Panc1 (cell line): Measurements from ENCODE around the gene KCNJ12.
"Not testable (repeated sequence)": the region's sequence is repeated elsewhere in the genome, so short reads cannot be mapped to it uniquely, and the experiment has no call there.

Experiments
- POLR2AphosphoS5 ChIP-seq: IDR thresholded peaks from 2 replicates; pipeline ENCODE4 v1.6.1; 2012; ENCODE audit warnings: mild to moderate bottlenecking, low read depth, low read length, moderate library complexity
- SIN3A ChIP-seq: IDR thresholded peaks from 2 replicates; pipeline ENCODE4 v1.6.1; 2012; ENCODE audit warnings: low read depth, mild to moderate bottlenecking, low read length, moderate library complexity, borderline replicate concordance; ENCODE audit not compliant: insufficient read depth
- TF ChIP-seq, protein P1 (sequence below): fragments of 450-650 bp; IDR thresholded peaks from 2 replicates; pipeline ENCODE4 v1.5.1; 2017; ENCODE audit warnings: mild to moderate bottlenecking
- TF ChIP-seq, protein P2 (sequence below), 2 experiments: IDR thresholded peaks; 2 replicates each; pipeline ENCODE4 v1.6.1; 2011 to 2012; ENCODE audit warnings: low read depth in 2 of 2, control low read depth in 1 of 2, low read length in 1 of 2, mild to moderate bottlenecking in 1 of 2, moderate library complexity in 1 of 2; ENCODE audit not compliant: insufficient read depth in 1 of 2

DNA sequence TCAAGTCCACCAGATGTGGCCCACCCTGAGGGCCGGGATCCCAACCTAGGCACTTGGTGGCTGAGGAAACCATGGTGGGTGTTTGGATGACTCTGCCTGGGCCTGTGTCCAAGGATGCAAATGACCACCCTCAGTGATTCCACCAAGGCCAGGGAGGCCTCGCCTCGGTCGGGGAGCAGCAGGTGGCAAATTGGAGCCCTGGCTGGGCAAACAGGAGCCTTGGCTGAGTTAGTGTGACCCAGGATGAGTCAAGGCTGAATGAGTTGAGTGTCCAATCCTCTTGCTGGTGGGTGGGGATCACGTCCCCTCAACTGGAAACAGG, 62.8 kb downstream of the KCNJ12 start:
- TF ChIP-seq, protein P1, sequence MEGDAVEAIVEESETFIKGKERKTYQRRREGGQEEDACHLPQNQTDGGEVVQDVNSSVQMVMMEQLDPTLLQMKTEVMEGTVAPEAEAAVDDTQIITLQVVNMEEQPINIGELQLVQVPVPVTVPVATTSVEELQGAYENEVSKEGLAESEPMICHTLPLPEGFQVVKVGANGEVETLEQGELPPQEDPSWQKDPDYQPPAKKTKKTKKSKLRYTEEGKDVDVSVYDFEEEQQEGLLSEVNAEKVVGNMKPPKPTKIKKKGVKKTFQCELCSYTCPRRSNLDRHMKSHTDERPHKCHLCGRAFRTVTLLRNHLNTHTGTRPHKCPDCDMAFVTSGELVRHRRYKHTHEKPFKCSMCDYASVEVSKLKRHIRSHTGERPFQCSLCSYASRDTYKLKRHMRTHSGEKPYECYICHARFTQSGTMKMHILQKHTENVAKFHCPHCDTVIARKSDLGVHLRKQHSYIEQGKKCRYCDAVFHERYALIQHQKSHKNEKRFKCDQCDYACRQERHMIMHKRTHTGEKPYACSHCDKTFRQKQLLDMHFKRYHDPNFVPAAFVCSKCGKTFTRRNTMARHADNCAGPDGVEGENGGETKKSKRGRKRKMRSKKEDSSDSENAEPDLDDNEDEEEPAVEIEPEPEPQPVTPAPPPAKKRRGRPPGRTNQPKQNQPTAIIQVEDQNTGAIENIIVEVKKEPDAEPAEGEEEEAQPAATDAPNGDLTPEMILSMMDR: not testable (repeated sequence)
- TF ChIP-seq, protein P2, sequence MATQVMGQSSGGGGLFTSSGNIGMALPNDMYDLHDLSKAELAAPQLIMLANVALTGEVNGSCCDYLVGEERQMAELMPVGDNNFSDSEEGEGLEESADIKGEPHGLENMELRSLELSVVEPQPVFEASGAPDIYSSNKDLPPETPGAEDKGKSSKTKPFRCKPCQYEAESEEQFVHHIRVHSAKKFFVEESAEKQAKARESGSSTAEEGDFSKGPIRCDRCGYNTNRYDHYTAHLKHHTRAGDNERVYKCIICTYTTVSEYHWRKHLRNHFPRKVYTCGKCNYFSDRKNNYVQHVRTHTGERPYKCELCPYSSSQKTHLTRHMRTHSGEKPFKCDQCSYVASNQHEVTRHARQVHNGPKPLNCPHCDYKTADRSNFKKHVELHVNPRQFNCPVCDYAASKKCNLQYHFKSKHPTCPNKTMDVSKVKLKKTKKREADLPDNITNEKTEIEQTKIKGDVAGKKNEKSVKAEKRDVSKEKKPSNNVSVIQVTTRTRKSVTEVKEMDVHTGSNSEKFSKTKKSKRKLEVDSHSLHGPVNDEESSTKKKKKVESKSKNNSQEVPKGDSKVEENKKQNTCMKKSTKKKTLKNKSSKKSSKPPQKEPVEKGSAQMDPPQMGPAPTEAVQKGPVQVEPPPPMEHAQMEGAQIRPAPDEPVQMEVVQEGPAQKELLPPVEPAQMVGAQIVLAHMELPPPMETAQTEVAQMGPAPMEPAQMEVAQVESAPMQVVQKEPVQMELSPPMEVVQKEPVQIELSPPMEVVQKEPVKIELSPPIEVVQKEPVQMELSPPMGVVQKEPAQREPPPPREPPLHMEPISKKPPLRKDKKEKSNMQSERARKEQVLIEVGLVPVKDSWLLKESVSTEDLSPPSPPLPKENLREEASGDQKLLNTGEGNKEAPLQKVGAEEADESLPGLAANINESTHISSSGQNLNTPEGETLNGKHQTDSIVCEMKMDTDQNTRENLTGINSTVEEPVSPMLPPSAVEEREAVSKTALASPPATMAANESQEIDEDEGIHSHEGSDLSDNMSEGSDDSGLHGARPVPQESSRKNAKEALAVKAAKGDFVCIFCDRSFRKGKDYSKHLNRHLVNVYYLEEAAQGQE (IDR thresholded peaks at IDR 0.05; ENCODE audit: insufficient read depth in 1 of 2, low read depth in 2 of 2, low read length in 1 of 2): not testable (repeated sequence)
- TF ChIP-seq POLR2AphosphoS5, SIN3A: not testable (repeated sequence)
